Measurements from ENCODE around the gene CELSR1.

The CELSR1 gene

GRCh38 chr22:46539169-46539568, 1.7 kb upstream of the CELSR1 start:
- Histone ChIP-seq H3K4me1 (ENCODE audit: low read length) (no peaks in the 10 kb centered on the region), H3K9ac (ENCODE audit: low read length) (no peak overlapping the region), H2AFZ (ENCODE audit: low read depth, low read length) (no peak overlapping the region), H3K36me3 (replicated peaks; ENCODE audit: low read depth, low read length) (no peaks in the 10 kb centered on the region), H3K27ac (ENCODE audit: low read length) (no peak overlapping the region), H3K4me3 (ENCODE audit: low read length) (no peak overlapping the region), H4K20me1 (ENCODE audit: insufficient read depth, low read length) (peaks cover 4% of the 10 kb centered on the region; the same call in 1 of the 2 replicates), H3K9me3 (ENCODE audit: insufficient read depth, low read length) (no peaks in the 10 kb centered on the region), H3K27me3 (ENCODE audit: low read depth, low read length) (peaks cover 12% of the 10 kb centered on the region; the same call in 1 of the 2 replicates), H3K4me2 (ENCODE audit: low read length) (no peak overlapping the region), H3K79me2 (ENCODE audit: low read length) (no peaks in the 10 kb centered on the region)
- no peak for TF ChIP-seq EZH2phosphoT487 (IDR thresholded peaks at IDR 0.05; ENCODE audit: low read depth)
- no peak for TF ChIP-seq CTCF (IDR thresholded peaks at IDR 0.05; ENCODE audit: low read depth, low read length)

- no peak overlapping the region for H3K27ac ChIP-seq (ENCODE audit: low read length)
- H3K79me2 ChIP-seq (ENCODE audit: low read length), result no peaks in the 10 kb centered on the region
Measured at GRCh38 chr22:46538814-46539160, 1.4 kb upstream of the CELSR1 start.

GRCh38 chr22:46537946-46538813, 760 bp upstream of the CELSR1 start:
- H3K27ac ChIP-seq (ENCODE audit: low read length), result no peak overlapping the region
- no peak overlapping the region for H3K4me3 ChIP-seq (ENCODE audit: low read length)
- no peaks in the 10 kb centered on the region for H3K79me2 ChIP-seq (ENCODE audit: low read length)
- H3K36me3 ChIP-seq (replicated peaks; ENCODE audit: low read depth, low read length), result no peaks in the 10 kb centered on the region
- no peaks in the 10 kb centered on the region for H3K9me3 ChIP-seq (ENCODE audit: insufficient read depth, low read length)
- no peak overlapping the region for H2AFZ ChIP-seq (ENCODE audit: low read depth, low read length)
- H3K4me1 ChIP-seq (ENCODE audit: low read length), result no peaks in the 10 kb centered on the region
- H3K4me2 ChIP-seq (ENCODE audit: low read length), result no peak overlapping the region
- peaks cover 12% of the 10 kb centered on the region; the same call in 1 of the 2 replicates for H3K27me3 ChIP-seq (ENCODE audit: low read depth, low read length)
- TF ChIP-seq CTCF (IDR thresholded peaks at IDR 0.05; ENCODE audit: low read depth, low read length), result no peak
- TF ChIP-seq EZH2phosphoT487 (IDR thresholded peaks at IDR 0.05; ENCODE audit: low read depth), result no peak
- peaks cover 4% of the 10 kb centered on the region; the same call in 1 of the 2 replicates for H4K20me1 ChIP-seq (ENCODE audit: insufficient read depth, low read length)
- no peak overlapping the region for H3K9ac ChIP-seq (ENCODE audit: low read length)

More at GRCh38 chr22:46538814-46539160, 1.4 kb upstream of the CELSR1 start:
- Histone ChIP-seq H4K20me1 (ENCODE audit: insufficient read depth, low read length) (peaks cover 4% of the 10 kb centered on the region; the same call in 1 of the 2 replicates), H3K9me3 (ENCODE audit: insufficient read depth, low read length) (no peaks in the 10 kb centered on the region), H3K4me1 (ENCODE audit: low read length) (no peaks in the 10 kb centered on the region), H3K4me2 (ENCODE audit: low read length) (no peak overlapping the region), H3K27me3 (ENCODE audit: low read depth, low read length) (peaks cover 12% of the 10 kb centered on the region; the same call in 1 of the 2 replicates), H3K9ac (ENCODE audit: low read length) (no peak overlapping the region), H2AFZ (ENCODE audit: low read depth, low read length) (no peak overlapping the region), H3K36me3 (replicated peaks; ENCODE audit: low read depth, low read length) (no peaks in the 10 kb centered on the region), H3K4me3 (ENCODE audit: low read length) (no peak overlapping the region)
- no peak for TF ChIP-seq CTCF (IDR thresholded peaks at IDR 0.05; ENCODE audit: low read depth, low read length)
- no peak for TF ChIP-seq EZH2phosphoT487 (IDR thresholded peaks at IDR 0.05; ENCODE audit: low read depth)

GRCh38 chr22:46536537-46537224, 739 bp downstream of the CELSR1 start:
- no peak overlapping the region for H2AFZ ChIP-seq (ENCODE audit: low read depth, low read length)
- no peaks in the 10 kb centered on the region for H3K36me3 ChIP-seq (replicated peaks; ENCODE audit: low read depth, low read length)
- peaks cover 7% of the 10 kb centered on the region; the same call in 1 of the 2 replicates for H3K27me3 ChIP-seq (ENCODE audit: low read depth, low read length)
- no peak overlapping the region for H3K9ac ChIP-seq (ENCODE audit: low read length)
- no peak overlapping the region for H3K27ac ChIP-seq (ENCODE audit: low read length)
- H3K79me2 ChIP-seq (ENCODE audit: low read length), result no peaks in the 10 kb centered on the region
- H4K20me1 ChIP-seq (ENCODE audit: insufficient read depth, low read length), result no peaks in the 10 kb centered on the region
- H3K4me1 ChIP-seq (ENCODE audit: low read length), result no peaks in the 10 kb centered on the region
- H3K9me3 ChIP-seq (ENCODE audit: insufficient read depth, low read length), result no peaks in the 10 kb centered on the region
- no peak for TF ChIP-seq EZH2phosphoT487 (IDR thresholded peaks at IDR 0.05; ENCODE audit: low read depth)
- TF ChIP-seq CTCF (IDR thresholded peaks at IDR 0.05; ENCODE audit: low read depth, low read length), result no peak
- H3K4me2 ChIP-seq (ENCODE audit: low read length), result no peak overlapping the region
- no peak overlapping the region for H3K4me3 ChIP-seq (ENCODE audit: low read length)

Measured in OCI-LY3 (cell line).